GM18873 (cell line): ENCODE data around the gene FRG2.
"Not testable (repeated sequence)": the region's sequence is repeated elsewhere in the genome, so short reads cannot be mapped to it uniquely, and the experiment has no call there.

Experiments
- ATAC-seq: cut with Tn5 transposase; IDR thresholded peaks from one replicate; pipeline ENCODE4 v1.9.1; 2021; ENCODE audit warnings: mild to moderate bottlenecking, moderate library complexity, moderate number of reproducible peaks; ENCODE audit not compliant: unreplicated experiment, low FRiP score

FRG2 gene

GRCh38 chr4:190016369-190017289, 10.4 kb downstream of the FRG2 start:
- ATAC-seq = no peak

DNA sequence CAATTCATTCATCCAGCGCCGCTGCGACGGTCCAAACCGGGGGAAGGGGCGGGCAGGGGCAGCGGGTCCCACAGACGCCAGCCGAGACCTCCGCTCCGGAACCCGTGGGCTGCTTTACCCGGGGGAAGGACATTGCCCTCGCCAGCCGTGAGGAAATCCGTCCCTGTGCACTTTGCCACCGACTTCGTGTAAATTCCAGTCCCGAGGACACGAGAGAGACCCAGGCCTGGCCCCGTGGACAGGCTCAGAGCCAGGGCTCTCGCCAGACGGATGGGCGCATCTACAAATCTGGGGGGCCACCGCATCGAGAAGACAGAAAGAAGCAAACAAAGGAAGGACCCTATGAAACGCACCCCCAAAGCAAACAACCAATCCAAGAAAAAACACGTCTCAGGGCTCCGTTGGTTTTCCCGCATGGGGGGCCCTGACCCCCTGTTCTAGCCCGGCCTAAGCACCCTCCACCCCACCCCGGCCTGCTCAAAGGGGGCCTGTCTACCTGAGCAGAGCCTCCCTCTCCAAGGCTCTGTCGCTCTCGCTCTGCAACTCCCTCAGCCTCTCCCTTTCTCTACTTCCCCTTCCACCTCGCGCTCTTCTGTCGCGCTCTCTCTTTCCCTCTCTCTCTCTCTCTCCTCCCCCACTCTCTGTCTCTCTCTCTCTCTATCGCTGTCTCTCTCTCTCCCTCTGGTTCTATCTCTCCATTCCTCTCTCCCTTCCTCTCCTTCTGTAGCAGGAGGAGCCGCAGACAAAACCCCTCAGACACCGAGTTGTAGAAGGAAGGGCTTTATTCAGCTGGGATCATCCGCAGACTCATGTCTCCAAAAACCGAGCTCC, 11.3 kb downstream of the FRG2 start:
- ATAC-seq = no peak

GRCh38 chr4:190014771-190015537, 12.1 kb downstream of the FRG2 start:
- no peak for ATAC-seq

GRCh38 chr4:189989941-189990340, 37.1 kb downstream of the FRG2 start:
- ATAC-seq = not testable (repeated sequence)

GRCh38 chr4:189988877-189989431, 38.1 kb downstream of the FRG2 start:
- no peak for ATAC-seq

DNA sequence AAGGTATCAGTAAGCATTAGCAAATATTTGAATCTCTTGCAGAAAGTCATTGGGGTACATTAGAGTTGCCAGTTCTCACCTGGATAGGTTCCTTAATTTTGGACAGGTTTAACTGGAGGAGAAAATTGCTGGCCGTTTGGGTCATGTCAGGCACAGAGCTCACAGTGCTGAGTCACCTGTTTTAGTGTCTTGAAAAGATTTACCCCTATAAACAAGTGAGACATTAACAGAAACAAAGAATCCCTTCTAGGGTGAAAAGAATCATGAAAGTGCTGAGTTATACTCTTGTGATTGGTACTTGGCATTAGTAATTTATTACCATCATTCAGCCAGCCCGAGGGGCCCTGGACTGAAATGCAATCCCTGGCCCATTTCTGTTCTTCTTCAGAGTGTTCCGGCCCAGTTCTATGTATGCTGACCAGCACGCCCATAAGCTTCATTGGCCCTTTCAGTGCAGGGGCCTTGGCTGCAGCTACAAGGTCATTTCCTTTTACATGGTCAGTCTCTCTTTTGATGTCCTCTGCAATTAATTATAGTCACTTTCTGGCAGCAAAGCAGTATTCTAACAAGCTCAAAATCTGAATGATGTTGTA, 41.3 kb downstream of the FRG2 start:
- not testable (repeated sequence) for ATAC-seq

GRCh38 chr4:189984661-189985060, 42.4 kb downstream of the FRG2 start:
- not testable (repeated sequence) for ATAC-seq

DNA sequence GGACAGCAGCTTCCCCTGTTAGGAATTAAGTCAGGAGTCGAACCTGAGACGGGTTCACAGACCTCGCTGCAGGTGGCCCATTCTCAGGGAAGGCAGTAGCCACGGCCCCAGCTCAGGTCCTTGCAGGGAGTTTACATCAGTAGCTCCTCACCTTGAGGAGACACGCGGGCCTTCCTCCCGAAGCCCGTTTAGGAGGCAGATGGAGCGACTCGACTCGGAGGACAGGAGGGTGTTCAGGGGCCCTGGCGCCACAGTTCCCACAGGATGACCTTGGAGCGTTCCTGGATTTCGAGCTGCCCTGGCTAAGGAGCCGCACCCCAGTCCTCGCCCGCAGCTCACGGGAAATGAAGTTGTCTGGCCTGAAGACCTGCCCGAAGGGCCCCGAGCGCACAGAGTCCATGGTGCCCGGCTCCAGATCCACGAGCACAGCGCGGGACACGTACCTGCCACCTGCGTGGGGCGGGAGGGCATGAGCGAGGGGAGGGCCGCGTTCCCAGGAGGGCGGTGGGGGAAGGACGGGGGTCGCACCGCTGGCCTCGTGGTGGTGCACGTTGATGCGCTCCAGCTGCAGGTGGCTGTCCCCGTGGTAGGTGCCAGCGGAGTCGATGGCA, 43.0 kb downstream of the FRG2 start:
- not testable (repeated sequence) for ATAC-seq

GRCh38 chr4:189981970-189982369, 45.1 kb downstream of the FRG2 start:
- no peak for ATAC-seq

DNA sequence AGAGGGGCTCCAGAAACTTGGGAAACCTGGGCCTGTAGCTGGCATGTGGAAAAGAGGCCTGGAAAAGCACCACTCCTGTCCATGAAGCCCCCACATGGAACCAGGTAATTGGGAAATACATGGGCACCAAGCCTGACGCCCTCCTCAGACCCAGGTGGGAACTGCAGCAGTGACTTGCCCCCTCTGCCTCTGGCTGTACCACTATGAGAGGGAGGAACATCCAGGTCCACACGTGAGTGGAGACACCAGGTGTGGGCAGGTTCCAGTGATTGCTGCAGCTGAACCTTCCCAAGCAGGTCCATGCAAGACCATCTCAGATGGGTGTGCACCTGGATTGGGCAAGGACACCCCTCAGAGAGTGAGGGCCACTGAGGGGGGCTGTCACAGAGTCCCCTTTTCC, 46.8 kb downstream of the FRG2 start:
- ATAC-seq = not testable (repeated sequence)

DNA sequence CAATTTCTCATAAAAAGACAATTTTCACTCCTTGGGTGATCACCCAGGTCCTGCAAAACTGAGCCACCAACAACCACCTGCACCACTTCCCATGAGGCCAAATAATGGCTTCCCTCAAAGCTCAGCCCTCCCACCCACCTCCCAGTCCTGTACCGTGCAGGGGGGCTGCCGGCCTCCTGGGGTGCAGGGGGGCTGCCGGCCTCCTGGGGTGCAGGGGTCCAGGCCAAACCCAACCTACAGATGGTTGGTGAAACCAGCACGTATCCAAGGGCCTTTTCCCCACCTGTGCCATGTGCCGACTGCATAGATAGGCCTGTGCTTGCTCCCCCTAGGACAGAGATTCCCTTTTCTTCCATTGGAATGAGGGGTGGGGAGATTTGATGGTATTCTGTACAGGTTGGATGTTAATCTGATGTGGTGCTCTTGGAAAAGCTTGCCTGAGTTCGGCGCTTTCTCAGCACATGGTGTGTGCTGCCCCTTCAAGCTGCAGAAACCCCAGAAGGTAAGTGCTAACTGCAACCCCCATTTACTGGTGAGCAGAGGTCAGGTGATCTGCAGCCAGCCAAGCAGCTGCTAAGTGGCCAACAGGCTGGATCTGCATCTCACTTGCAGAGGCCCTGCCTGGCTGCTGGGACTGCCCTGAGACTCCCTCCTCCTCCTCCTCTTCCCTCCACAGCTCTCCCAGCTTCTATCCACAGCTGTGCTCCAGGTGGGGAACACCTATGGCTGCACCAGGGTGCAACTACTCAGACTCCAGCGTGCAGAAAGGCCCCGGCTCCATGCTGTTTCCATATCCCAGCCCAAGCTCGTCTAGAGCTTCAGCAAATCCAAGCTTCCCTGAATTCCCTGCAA, 47.6 kb downstream of the FRG2 start:
- ATAC-seq = no peak
